OCI-LY7 (cell line): ENCODE data around the gene PCDHGB5. TPM values are rescaled to one million over a fixed set of nuclear protein-coding genes. Genes with fewer than 3 reads are reported as not detected.

Source experiments
- BruUV-seq: library from RNA; stranded (reverse); fragments of 400-500 nt; replicated peaks from 2 replicates; lab custom pipeline; 2021; lab: Mats Ljungman, UMichigan
- CTCF ChIA-PET: fragments of 300-600 bp; sonication (Branson Sonifier 250); formaldehyde crosslinking; loops from one replicate; lab custom pipeline; 2022; ENCODE audit warnings: antibody characterized with exemption; ENCODE audit not compliant: unreplicated experiment; lab: Charles Lee
- POLR2A ChIA-PET: fragments of 300-600 bp; sonication (Branson Sonifier 250); formaldehyde crosslinking; loops from one replicate; lab custom pipeline; 2022; ENCODE audit warnings: antibody characterized with exemption; lab: Charles Lee
- DNase-seq: peaks from one replicate; pipeline ENCODE4 v3.0.0-alpha.2; 2015; ENCODE audit warnings: low spot score
- H2AFZ ChIP-seq: fragments of 200-600 bp; sonication (generic), shearing (Covaris generic); 2 replicates; pipeline ENCODE4 v1.6.1; 2014; ENCODE audit warnings: mild to moderate bottlenecking, antibody characterized with exemption, low read length, moderate library complexity
- H3K27ac ChIP-seq: fragments of 200-600 bp; sonication (generic); 2 replicates; pipeline ENCODE4 v1.5.1; 2014; ENCODE audit warnings: mixed run types, low read depth, mild to moderate bottlenecking, moderate library complexity, low read length, inconsistent platforms; ENCODE audit not compliant: poor library complexity, severe bottlenecking
- H3K36me3 ChIP-seq: fragments of 200-600 bp; sonication (generic); 2 replicates; pipeline ENCODE4 v1.6.1; 2014; ENCODE audit warnings: mild to moderate bottlenecking, antibody characterized with exemption, low read length, moderate library complexity, mixed read lengths; ENCODE audit not compliant: insufficient read depth
- H3K4me1 ChIP-seq: fragments of 200-600 bp; sonication (generic); 2 replicates; pipeline ENCODE4 v1.5.1; 2014; ENCODE audit warnings: mild to moderate bottlenecking, low read length; ENCODE audit not compliant: insufficient read depth, poor library complexity, severe bottlenecking
- H3K4me2 ChIP-seq: fragments of 200-600 bp; sonication (generic); 2 replicates; pipeline ENCODE4 v1.6.1; 2014; ENCODE audit warnings: mild to moderate bottlenecking, low read length
- H3K4me3 ChIP-seq: fragments of 200-600 bp; sonication (generic); 2 replicates; pipeline ENCODE4 v1.5.1; 2014; ENCODE audit warnings: mild to moderate bottlenecking, low read depth, low read length; ENCODE audit not compliant: poor library complexity, severe bottlenecking
- H3K79me2 ChIP-seq: fragments of 200-600 bp; sonication (generic); 2 replicates; pipeline ENCODE4 v1.6.1; 2016; ENCODE audit warnings: low read depth, mild to moderate bottlenecking, low read length, moderate library complexity, mixed read lengths; ENCODE audit not compliant: insufficient read depth
- H3K9me2 ChIP-seq: fragments of 200-600 bp; sonication (generic); 2 replicates; pipeline ENCODE4 v1.6.1; 2016; ENCODE audit warnings: mild to moderate bottlenecking, low read length, mixed read lengths; ENCODE audit not compliant: insufficient read depth
- H3K9me3 ChIP-seq: fragments of 200-600 bp; sonication (generic); 2 replicates; pipeline ENCODE4 v1.6.1; 2014; ENCODE audit warnings: mild to moderate bottlenecking, mixed run types, low read length, mixed read lengths
- H4K20me1 ChIP-seq: fragments of 200-600 bp; sonication (generic); 2 replicates; pipeline ENCODE4 v1.6.1; 2014; ENCODE audit warnings: mild to moderate bottlenecking, antibody characterized with exemption, low read length, moderate library complexity, mixed read lengths; ENCODE audit not compliant: insufficient read depth
- EZH2phosphoT487 ChIP-seq: fragments of 200-600 bp; sonication (generic); IDR thresholded peaks from 2 replicates; pipeline ENCODE4 v1.6.1; 2018; ENCODE audit warnings: low read depth, borderline replicate concordance, mild to moderate bottlenecking, mixed run types, antibody characterized with exemption, low read length, moderate library complexity, mixed read lengths
- intact Hi-C: fragments of 100-400 bp; cut with micrococcal nuclease; formaldehyde crosslinking; loops from one replicate; pipeline ENCODE4 v1.10.0; 2022; ENCODE audit not compliant: unreplicated experiment
- total RNA-seq, 2 experiments: library from RNA; depleted of rRNA in 1 of 2; stranded (reverse); fragments of >200 nt in 1 of 2; shearing (Covaris generic) in 1 of 2; gene quantifications; 2 replicates each; pipeline ENCODE4 v1.2.3, GENCODE V29; 2014 to 2022
- TF ChIP-seq, protein P1 (sequence below): fragments of 200-600 bp; sonication (generic); conservative IDR thresholded peaks from 2 replicates; pipeline ENCODE4 v1.5.1; 2014; ENCODE audit warnings: mild to moderate bottlenecking, antibody characterized with exemption, low read length, moderate library complexity, mixed read lengths

PCDHGB5 gene
- total RNA-seq, 2 experiments from 2014 or later = 5.1 to 8.6 TPM

DNA sequence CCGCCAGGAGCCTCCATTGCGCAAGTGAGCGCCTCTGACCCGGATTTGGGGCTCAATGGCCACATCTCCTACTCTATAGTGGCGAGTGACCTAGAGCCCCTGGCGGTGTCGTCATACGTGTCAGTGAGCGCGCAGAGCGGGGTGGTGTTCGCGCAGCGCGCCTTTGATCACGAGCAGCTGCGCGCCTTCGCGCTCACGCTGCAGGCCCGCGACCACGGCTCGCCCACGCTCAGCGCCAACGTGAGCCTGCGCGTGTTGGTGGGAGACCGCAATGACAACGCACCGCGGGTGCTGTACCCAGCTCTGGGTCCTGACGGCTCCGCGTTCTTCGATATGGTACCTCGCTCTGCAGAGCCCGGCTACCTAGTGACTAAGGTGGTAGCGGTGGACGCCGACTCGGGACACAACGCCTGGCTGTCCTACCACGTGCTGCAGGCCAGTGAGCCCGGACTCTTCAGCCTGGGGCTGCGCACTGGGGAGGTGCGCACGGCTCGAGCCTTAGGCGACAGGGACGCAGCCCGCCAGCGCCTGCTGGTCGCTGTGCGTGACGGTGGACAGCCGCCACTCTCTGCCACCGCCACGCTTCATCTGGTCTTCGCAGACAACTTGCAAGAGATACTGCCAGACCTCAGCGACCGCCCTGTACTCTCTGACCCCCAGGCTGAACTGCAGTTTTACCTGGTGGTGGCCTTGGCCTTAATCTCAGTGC, 12.0 kb downstream of the PCDHGB5 start:
- H3K4me2 ChIP-seq = no peak overlapping the region
- CTCF ChIA-PET = interaction anchor here (0.7 kb wide), 1 partner anchor 11 kb away, joined by 3 read pairs; the partner anchor contains the start of gene PCDHGA11
- BruUV-seq = no TSS peak
- TF ChIP-seq EZH2phosphoT487 = no peak
- TF ChIP-seq, protein P1, sequence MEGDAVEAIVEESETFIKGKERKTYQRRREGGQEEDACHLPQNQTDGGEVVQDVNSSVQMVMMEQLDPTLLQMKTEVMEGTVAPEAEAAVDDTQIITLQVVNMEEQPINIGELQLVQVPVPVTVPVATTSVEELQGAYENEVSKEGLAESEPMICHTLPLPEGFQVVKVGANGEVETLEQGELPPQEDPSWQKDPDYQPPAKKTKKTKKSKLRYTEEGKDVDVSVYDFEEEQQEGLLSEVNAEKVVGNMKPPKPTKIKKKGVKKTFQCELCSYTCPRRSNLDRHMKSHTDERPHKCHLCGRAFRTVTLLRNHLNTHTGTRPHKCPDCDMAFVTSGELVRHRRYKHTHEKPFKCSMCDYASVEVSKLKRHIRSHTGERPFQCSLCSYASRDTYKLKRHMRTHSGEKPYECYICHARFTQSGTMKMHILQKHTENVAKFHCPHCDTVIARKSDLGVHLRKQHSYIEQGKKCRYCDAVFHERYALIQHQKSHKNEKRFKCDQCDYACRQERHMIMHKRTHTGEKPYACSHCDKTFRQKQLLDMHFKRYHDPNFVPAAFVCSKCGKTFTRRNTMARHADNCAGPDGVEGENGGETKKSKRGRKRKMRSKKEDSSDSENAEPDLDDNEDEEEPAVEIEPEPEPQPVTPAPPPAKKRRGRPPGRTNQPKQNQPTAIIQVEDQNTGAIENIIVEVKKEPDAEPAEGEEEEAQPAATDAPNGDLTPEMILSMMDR = no peak
- no peaks in the 10 kb centered on the region for H4K20me1 ChIP-seq
- no peak overlapping the region for H3K4me3 ChIP-seq
- no peaks in the 10 kb centered on the region for H3K36me3 ChIP-seq
- POLR2A ChIA-PET = interaction anchor here (0.6 to 0.7 kb wide), 2 partner anchors 18 to 1847 kb away, joined by 3 to 4 read pairs; no protein-coding TSS in a partner anchor
- no peaks in the 10 kb centered on the region for H3K79me2 ChIP-seq
- intact Hi-C loops = loop anchor here (5.0 kb wide), 1 partner anchor 52 kb away; the partner anchor contains the start of genes PCDHGA4 and PCDHGB2
- no peak for DNase-seq
- no peaks in the 10 kb centered on the region for H3K9me2 ChIP-seq
- no peaks in the 10 kb centered on the region for H3K4me1 ChIP-seq
- no peaks in the 10 kb centered on the region for H3K9me3 ChIP-seq
- no peak overlapping the region for H3K27ac ChIP-seq
- no peak overlapping the region for H2AFZ ChIP-seq

DNA sequence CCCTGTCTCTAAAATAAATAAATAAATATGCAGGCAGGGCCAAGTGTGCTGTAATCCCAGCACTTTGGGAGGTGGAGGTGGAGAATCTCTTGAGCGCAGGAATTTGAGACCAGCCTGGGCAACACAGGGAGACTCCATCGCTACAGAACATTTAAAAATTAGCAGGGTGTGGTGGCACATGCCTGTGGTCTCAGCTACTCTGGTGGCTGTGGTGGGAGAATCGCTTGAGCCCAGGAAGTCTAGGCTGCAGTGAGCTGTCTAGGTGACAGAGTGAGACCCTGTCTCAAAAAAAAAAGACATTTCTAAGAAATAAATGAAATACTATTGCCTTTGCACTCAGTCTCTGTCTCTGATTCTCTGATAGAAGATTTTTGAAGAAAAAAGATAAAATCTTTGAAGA, 13.8 kb downstream of the PCDHGB5 start:
- ChIA-PET CTCF (interaction anchor here (0.9 kb wide), 1 partner anchor 152 kb away, joined by 5 read pairs; no protein-coding TSS in a partner anchor), POLR2A (interaction anchor here (2.2 kb wide), 1 partner anchor 152 kb away, joined by 6 read pairs; no protein-coding TSS in a partner anchor)
- no peaks in the 10 kb centered on the region for H3K4me1 ChIP-seq
- DNase-seq = no peak
- no TSS peak for BruUV-seq
- no peak overlapping the region for H2AFZ ChIP-seq
- no peak overlapping the region for H3K4me3 ChIP-seq
- no peaks in the 10 kb centered on the region for H3K36me3 ChIP-seq
- no peaks in the 10 kb centered on the region for H4K20me1 ChIP-seq
- H3K9me3 ChIP-seq = no peaks in the 10 kb centered on the region
- TF ChIP-seq, protein P1 = no peak
- no peak for TF ChIP-seq EZH2phosphoT487
- H3K4me2 ChIP-seq = no peak overlapping the region
- intact Hi-C loops = loop anchor here (5.0 kb wide), 1 partner anchor 54 kb away; the partner anchor contains the start of genes PCDHGA4 and PCDHGB2
- H3K9me2 ChIP-seq = no peaks in the 10 kb centered on the region
- no peak overlapping the region for H3K27ac ChIP-seq
- H3K79me2 ChIP-seq = no peaks in the 10 kb centered on the region
